Esophagus muscularis mucosa (tissue), 4 donors: Measurements from ENCODE around the gene POFUT1.

Experiments used
- CTCF ChIP-seq, 3 experiments: fragments of 200-600 bp in 2 of 3; fragments of 450-650 bp in 1 of 3; sonication (generic) in 2 of 3; IDR thresholded peaks; one replicate each; pipeline ENCODE4 v1.5.1; 2017 to 2019; ENCODE audit warnings: antibody characterized with exemption in 3 of 3, mild to moderate bottlenecking in 2 of 3, moderate library complexity in 1 of 3
- EP300 ChIP-seq: sonication (generic); formaldehyde crosslinking; IDR thresholded peaks from one replicate; pipeline ENCODE4 v1.6.1; 2017; ENCODE audit warnings: antibody characterized with exemption
- POLR2A ChIP-seq: fragments of 450-650 bp; IDR thresholded peaks from one replicate; pipeline ENCODE4 v1.6.1; 2017; ENCODE audit warnings: antibody characterized with exemption, moderate library complexity, mild to moderate bottlenecking, low read depth
- POLR2AphosphoS5 ChIP-seq, 2 donors: sonication (generic); formaldehyde crosslinking; IDR thresholded peaks; one replicate each; pipeline ENCODE4 v1.6.1; 2017; ENCODE audit warnings: antibody characterized with exemption in 2 of 2

- TF ChIP-seq POLR2AphosphoS5 (IDR thresholded peaks at IDR 0.05) (no peak), CTCF (IDR thresholded peaks at IDR 0.05) (no peak), EP300 (no peak), POLR2A (no peak)
Measured at GRCh38 chr20:32165836-32166545, 41.7 kb upstream of the POFUT1 start.
